ENCODE measurements around the gene C1orf53.
"Not testable (repeated sequence)": the region's sequence is repeated elsewhere in the genome, so short reads cannot be mapped to it uniquely, and the experiment has no call there.

Gene C1orf53

DNA sequence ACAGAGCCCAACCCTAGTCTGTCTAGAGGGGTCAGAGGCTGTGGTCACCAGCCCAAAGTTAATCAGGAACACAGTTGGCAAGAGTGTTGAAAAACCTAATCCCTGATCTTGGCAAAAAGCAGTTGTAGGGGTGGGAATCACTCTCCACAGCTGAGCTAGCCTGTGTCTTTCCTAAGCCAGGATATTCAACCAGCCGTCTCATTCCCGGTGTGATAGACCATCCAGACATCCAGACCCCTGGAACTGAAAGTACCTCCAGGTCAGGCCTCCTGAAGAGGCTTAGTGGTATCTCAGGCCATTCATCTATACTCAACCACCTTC lies 19.6 kb downstream of the C1orf53 start:
- no peak for DNase-seq

DNA sequence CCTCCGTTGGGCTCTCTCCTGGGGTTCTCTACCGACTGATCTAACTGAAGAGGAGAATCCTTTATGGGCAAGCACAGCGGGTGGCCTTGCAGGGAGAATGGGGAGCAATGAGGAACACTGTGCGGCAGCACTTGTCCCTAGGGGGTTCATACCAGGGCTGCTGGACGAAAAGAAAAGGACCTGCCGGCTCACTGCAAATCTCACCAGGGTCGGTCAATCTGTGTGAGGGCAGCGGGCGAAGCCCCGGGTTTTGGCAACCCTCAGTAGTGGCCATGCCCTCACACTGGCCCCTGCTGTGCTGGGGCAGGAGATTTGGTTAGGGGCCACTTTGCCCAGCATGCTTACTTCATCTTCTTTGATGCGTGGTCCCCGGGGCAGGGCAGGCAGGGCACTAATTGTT lies 20.6 kb downstream of the C1orf53 start:
- DNase-seq, result no peak

DNA sequence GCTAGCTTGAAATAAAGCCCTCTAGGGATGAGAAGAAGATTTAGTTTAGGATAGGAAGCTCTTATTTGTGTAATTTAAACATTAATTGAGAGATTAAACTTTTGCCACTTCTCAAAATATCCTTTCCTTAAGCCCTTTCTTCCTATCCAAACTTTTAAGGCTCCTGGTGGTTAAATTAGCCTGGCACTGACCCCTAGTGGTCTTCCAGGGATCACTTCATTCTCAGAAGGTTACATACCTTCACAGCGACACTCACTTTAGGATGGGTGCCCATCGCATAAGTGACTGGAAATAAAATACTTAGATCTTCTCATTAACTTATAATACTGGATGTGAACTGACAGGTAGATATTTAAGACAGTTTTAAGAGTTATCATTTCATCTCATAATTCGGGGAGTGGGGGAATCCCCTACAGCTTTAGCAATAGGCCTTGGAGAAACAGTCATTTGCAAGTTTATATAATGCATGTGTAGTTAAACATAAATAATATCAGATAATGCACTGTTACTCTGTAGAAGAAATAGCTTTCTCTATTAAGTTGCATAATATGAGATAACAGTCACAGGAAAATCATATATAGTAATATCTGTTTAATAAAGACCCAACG lies 22.2 kb downstream of the C1orf53 start:
- DNase-seq, result no peak

DNA sequence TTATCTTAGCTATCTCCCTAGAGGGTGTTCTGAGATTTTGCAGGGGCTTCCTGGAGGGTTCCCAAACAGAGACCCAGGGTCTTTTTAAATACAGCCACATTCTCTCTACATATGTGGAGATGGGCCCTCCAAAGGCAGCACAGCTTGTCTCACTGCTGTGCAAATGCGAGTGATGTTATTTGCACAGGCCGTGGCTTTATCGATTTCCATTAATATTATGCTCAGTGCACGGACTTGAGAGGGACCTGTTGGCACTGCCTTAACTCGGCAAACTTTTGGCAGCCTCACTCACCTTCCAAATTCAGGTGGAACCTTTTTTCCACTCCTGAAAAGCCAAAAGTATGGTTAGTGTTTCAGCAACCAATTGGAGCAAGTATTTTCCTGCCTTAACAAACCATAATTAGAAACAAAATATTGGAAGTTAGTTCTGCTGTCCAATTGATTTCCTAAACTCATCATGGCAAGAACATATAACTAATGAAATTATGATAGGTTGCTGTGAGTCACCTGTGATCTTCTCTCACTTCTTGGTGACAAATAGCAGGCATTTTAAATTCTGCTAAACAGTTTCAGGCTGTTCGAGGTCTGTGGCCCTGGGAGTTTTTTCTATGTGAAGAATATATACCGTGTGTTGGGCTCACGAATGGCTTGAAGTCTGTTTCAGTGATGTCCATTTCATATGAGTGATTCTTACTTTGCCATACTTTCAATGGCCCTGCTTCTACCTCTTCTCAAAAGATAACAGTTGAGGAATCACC lies 25.7 kb downstream of the C1orf53 start:
- no peak for DNase-seq

DNA sequence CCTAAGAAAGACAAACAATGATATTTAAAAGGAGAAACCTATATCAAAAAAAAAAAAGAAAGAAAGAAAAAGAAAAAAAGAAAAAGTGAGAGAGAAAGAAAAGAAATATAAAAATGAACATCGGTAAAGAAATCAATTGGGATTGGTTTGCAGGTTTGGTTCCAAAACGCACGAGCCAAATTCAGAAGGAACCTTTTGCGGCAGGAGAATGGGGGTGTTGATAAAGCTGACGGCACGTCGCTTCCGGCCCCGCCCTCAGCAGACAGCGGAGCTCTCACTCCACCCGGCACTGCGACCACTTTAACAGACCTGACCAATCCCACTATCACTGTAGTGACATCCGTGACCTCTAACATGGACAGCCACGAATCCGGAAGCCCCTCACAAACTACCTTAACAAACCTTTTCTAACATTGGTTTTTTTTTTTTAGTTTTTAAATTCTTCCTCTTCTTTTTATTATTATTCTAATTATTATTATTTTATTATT lies 26.5 kb downstream of the C1orf53 start:
- DNase-seq, result no peak

DNA sequence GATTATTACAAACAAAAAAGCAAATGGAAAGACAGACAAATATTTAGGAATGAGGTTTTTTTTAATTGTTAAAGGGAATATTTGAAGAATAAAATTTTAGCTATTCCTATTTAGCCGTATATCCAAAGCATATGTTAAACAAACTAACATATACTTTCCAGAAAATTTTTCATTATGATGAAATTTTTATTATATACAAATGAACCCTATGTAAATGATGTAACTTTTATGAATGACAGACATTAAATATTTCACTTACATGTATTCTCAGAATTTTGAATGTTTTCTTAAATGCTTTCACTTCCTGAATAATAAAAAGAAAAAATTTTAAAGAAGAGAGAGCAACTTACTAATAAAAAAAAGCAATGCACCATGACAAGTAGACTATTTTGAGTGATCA lies 30.6 kb downstream of the C1orf53 start:
- DNase-seq, result no peak

DNA sequence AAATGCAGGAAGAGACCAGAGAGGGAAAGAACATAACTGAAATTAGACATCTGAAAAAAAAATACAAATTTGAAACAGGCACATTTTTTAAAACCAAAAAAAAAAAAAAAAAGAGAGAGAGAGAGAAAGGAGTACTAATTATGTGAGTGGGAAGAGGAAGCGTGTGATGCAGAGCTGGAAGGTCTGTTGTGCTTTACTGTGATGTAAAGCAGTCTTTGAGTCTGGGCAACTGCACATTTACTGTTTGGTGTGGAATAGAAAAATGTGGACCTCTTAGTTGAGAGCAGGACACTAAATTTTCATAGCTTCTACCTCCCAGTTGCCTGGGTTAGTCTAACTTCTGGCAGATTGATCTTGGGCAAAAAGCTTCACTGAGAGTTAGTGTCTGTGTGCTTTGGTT lies 31.2 kb downstream of the C1orf53 start:
- no peak for DNase-seq

DNA sequence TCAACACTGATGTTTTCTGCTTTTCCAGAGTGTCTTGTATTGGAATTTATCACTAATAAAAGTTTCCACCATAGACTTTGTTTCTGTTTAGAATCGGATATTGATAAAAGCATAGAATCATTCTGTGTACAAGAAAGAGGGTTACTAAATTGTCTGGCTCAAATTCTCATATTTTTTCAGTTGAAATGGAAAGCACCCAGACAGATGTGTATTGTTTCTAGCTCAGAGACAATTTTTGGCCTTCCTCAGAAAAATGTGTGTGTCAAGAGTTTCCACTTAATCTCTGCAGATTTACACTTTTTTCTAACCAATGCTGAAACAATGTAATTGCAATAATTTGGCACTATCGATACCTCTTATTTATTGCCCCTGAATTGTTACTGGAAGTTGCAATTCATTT lies 35.0 kb downstream of the C1orf53 start:
- DNase-seq, result no peak

DNA sequence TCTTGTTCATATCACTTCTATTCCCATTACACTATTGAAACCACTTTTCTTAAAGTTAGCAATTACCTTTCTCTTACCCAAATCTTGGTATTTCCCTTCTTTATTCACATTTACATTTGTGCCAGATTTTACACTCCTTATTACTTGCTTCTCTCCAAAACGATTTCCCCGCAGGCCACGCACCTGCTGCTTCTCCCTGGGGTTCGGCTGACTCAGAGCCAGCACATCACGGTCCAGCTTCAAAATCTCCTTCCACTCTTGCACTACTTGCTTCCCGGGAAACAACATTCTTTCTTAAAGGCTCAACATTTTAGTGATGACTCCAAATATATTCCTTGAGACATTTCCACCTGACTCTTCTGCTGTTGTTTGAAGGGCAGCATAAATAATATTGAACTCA lies 35.5 kb downstream of the C1orf53 start:
- no peak for DNase-seq

DNA sequence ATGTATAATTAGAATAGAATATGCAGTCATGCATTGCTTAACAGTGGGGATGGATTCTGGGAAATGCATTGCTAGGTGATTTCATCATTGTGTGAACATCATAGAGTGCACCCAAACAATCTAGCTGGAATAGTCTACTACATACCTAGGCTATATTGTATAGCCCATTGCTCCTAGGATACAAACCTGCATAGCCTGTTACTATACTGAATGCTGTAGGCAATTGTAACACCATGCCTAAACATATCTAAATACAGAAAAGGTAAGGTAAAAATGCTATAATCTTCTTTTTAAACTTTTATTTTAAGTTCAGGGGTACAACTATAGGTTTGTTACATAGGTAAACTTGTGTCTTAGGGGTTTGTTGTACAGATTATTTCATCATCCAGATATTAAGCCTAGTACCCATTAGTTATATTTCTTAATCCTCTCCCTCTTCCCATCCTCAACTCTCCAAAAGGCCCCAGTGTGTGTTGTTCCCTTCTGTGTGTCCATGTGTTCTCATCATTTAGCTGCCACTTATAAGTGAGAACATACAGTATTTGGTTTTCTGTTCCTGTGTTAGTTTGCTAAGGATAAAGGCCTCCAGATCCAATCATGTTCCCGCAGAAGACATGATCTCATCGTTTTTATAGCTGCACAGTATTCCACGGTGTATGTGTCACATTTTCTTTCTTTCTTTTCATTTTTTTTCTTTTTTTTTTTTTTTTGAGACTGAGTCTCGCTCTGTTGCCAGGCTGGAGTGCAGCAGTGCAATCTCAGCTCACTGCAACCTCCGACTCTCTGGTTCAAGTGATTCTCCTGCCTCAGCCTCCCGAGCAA lies 36.9 kb downstream of the C1orf53 start:
- not testable (repeated sequence) for DNase-seq

DNA sequence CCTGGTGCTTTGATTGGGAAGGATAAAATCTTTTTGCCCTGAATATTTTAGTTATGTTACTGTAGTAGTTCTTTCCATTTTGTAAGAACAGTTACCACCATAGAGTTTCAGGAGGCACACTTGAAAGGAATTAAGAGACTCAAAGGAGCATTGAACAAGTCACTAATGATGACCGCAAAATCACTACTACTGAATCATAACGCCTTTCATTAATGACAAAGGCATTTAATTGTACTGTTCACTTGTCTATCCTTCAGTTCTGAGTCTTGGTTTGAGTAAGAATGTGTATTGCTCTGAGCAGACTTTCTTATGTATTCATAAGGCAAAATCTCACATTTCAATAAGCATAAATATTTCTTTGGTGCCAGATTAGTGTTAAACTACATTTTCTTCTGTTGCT lies 39.6 kb downstream of the C1orf53 start:
- DNase-seq, result no peak

DNA sequence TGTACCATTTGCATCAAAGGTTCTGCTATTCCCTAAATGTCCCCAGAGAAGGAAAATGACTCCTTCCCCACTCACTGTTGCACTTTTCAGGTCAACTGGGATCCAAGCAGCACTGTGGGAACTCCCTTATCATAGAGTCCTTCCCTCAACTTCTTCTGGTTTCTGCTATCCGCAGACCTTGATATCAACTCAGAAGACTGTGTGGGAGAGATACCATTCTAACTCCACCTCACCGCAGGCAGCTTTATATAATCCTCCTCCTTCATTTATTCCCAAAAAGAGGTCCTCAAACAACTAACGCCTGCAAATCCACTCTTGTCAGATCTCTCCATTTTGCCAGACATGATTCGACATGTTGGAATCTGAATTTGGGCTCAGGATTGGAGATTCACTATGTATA lies 42.1 kb downstream of the C1orf53 start:
- DNase-seq, result no peak

DNA sequence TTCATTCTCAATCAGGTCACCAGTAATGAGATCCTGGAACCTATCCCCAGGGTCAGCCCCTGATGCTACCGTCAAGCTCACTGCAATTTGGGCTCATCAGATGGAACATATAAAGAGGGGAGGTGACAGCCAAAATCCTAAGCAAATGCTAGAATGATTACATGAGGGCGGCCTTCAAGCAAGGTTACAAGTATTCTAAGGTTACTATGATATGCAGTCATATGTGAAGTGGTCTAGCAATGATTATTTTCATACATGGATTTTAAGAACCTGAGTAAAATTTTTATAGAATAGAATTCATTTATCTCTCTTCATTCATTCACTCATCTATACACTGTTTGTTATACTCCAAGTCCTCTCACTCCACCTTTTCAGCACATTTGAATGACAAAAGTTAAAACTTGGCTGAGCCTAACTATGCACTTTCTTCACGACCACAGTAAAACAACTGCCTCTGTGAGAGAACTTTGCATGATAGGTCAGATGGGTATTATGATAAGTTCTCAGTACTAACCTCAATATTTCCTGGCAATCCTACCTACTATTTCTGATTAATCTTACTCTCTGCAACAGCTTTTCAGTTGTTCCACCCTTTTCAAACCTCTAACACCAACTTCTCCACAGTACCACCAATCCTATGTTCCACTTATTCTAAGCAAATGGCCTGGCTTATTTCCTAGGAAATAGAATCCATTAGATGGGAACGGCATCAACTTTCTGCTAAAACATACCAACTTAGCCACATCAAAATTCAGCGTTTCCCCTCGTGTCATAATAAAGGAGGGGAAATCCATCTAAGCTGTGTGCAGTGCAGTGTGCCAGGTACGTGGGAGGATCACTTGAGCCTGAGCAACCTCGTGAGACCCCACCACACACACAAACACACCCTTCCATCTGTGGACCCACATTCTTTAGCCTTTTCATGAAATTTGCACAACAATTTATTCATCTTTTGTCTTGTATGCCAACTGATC lies 46.8 kb downstream of the C1orf53 start:
- DNase-seq, result no peak

DNA sequence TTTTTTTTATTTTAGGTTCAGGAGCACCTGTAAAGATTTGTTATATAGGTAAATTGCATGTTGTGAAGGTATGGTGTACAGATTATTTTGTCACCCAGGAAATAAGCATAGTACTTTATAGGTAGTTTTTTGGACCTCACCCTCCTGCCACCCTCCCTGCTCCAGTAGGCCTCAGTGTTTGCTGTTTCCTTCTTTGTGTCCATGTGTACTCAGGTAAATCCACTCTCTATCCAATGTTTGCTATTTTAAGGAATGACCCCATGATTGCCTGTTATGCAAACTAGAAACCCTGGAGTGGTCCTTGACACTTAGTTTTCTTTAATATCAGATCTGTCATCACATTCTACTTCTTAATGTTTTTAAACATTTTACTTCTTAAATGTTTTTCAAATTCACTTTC lies 48.7 kb downstream of the C1orf53 start:
- DNase-seq, result no peak

DNA sequence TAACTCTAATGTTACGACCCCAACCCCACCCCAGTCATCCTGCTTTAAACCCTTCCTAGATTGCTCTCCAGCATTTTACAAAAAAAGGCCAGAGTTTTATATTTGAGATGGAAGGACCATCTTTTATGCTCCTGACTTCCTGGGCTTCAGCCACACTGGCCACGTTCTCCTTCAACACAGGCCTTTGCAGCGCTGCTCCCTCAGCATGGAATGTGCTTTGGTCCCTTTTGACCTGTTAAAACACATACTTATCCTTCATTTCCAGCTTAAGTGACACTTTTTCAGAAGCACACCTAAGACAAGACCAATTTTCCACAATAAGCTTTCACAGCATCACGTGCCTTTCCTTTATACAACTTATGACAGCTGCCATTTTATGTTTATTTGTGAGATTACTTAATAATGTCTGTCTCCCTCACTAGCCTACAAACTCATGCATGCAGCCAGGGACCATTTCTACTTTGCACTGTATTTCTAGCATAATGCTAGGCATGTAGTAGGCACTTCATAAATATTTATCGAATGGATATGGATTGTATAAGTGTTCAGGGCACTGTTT lies 49.3 kb downstream of the C1orf53 start:
- no peak for DNase-seq

DNA sequence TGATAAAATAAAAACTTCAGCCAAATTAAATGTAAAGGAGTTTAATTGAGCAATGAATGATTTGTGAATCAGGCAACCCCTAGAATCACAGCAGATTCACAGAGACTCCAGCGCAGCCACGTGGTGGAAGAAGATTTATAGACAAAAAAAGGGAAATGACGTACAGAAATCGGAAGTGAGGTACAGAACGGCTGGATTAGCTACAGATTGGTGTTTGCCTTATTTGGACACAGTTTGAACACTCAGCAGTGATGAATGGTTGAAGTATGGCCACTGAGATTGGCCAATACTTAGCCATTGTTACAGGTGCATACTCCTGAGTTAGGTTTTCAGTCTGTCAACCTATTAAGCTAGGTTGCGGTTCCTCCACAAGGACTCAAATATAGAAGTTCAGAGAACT lies 51.0 kb downstream of the C1orf53 start:
- not testable (repeated sequence) for DNase-seq

DNA sequence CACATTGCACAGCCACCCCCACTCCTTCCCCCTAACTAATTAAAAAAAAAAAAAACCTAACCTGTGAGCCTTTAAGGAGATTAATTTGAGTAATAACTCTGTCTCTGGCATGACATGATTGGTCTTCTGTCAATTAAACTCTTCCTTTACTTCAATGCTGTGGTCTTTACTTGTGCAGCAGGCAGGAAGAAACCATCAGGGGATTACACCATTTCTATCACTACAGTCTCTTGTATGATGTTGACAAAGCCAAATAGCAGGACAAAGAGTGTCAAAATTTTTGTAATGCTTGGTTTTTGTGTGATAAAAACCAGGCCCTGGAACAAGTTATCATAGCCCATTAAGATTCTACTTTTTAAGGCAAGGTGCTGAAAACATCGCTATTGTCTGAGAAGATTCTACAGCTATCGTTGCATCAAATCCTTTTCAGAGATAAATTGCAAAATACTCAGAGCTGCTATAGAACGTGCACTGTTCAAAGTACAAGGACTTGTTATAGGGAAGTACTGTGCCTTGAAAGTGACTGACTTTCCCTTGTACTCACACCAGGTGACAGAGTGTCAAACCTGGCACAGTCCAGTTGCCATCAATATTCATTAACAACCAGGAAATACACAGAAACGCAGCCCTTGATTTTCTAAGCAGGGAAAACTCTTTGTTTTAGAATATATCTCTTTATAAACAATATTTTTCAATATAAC lies 52.4 kb downstream of the C1orf53 start:
- DNase-seq, result no peak

DNA sequence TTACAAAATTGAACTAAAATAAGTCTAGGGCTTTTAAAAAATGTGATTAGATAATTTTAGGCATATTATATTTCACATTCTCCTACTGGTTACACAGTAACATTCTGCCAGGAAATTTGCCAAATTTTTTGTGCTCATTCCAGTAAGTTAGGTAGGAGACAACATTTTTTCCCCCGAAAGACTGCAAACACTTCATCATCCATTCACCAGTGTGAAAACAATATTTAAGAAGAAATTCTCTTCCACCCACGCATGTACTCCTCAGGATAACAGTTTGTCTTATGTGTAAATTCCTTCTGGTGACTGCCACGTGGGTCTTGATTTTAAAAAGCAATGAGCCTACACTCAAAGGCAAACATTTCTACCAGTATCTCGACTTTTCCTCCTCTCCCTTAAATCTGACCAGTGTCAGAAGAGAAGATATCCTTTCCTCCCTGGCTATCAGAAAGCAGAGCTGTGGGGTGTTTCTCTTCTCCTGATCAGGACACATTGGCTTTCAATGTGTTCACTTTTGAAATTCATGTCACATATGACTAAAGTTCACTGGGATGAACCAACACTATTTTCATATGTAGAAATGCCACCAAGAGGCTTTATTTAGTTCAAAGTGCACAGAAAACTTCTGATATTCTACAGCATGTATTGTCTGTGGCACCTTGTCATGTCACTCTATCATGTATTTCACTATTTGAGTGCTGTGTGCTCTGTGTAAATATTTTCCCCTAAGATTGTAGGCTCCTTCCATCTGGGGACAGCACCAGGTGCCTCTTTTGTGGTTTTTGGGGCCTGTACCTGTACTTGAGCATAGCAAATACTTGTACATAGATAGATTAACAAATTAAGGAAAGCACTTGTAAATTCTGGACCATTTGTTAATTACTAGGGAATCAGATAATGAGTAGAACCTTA lies 53.3 kb downstream of the C1orf53 start:
- no peak for DNase-seq

Measured in cerebellar nuclear complex (tissue), 1 donor.